Activated T-cell treated with anti-CD3 and anti-CD28 coated beads, Interleukin-2, amount 50 U/mL, for 4 hours (primary cell): Measurements from ENCODE around the gene PGM2. TPM values are rescaled to one million over a fixed set of nuclear protein-coding genes. Genes with fewer than 3 reads are reported as not detected.
"Not testable (repeated sequence)": the region's sequence is repeated elsewhere in the genome, so short reads cannot be mapped to it uniquely, and the experiment has no call there.

Experiments
- ATAC-seq, 2 donors: fragments of 200-7000 bp; cut with Tn5 transposase; one replicate each; pipeline ENCODE4 v1.10.0; 2021
- DNase-seq: peaks from one replicate; pipeline ENCODE4 v3.0.0-alpha.2; 2020
- H3K27me3 Mint-ChIP-seq: one replicate; pipeline ENCODE4 v1.8.0; 2021; ENCODE audit warnings: low read depth, mixed read lengths
- H3K36me3 Mint-ChIP-seq: one replicate; pipeline ENCODE4 v1.8.0; 2022; ENCODE audit warnings: mixed read lengths; ENCODE audit not compliant: insufficient read depth
- H3K4me1 Mint-ChIP-seq: one replicate; pipeline ENCODE4 v1.8.0; 2021; ENCODE audit warnings: low read depth, mixed read lengths
- H3K4me3 Mint-ChIP-seq: one replicate; pipeline ENCODE4 v1.8.0; 2021; ENCODE audit warnings: mild to moderate bottlenecking, moderate library complexity, mixed read lengths
- H3K9me3 Mint-ChIP-seq: one replicate; pipeline ENCODE4 v1.8.0; 2021; ENCODE audit warnings: mixed read lengths
- total RNA-seq, 3 donors: library from RNA; stranded (reverse); gene quantifications; one replicate each; pipeline ENCODE4 v1.2.1, GENCODE V29; 2021

PGM2 gene
- 10 to 100 TPM; 43.2 to 53.2 (median 49.7) TPM for total RNA-seq

DNA sequence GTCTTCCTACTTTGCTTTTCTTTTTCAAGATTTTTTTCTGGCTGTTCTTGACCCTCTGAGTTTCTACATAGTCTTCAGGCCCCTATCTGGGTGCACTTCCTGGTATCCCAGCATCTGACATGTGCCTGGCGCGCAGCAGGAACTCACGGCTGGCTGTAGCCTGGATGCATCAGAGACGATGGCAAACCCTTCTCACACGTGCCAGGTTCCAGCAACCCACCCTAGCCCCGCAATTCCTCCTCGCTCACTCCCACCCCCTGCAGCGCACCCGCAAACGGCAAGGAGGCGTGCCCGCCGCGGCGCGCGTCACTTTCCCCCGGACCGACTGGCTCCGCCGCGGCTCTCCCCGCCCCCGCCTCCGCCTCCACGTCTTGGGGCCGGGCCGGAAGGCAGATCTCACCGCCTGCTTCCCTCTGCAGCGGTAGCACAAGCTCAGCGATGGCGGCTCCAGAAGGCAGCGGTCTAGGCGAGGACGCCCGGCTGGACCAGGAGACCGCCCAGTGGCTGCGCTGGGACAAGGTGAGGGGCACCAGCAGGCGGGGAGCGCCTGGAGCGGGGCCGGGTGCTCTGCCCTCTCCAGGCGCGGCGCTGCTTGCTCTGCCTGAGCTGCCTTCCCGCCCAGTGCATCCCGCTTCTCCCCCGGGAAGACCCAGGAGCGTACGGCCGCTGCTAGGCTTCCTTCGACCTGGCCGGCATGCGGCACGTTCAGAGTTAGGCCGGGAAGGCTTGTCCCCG lies at the start of gene PGM2:
PGM2 (plus strand) TSS at position 392 of the 735 bp plus-strand sequence; CDS start at position 439, 47 bp downstream.
- H3K9me3 Mint-ChIP-seq, result no peaks in the 10 kb centered on the region
- peaks cover 34% of the 10 kb centered on the region for H3K4me1 Mint-ChIP-seq
- peak; percentile 89 for DNase-seq
- H3K36me3 Mint-ChIP-seq, result peaks cover 20% of the 10 kb centered on the region
- peak; percentile 98 to 99 for ATAC-seq
- H3K4me3 Mint-ChIP-seq, result peak within 1 kb of the TSS; percentile 97
- no peaks in the 10 kb centered on the region for H3K27me3 Mint-ChIP-seq

DNA sequence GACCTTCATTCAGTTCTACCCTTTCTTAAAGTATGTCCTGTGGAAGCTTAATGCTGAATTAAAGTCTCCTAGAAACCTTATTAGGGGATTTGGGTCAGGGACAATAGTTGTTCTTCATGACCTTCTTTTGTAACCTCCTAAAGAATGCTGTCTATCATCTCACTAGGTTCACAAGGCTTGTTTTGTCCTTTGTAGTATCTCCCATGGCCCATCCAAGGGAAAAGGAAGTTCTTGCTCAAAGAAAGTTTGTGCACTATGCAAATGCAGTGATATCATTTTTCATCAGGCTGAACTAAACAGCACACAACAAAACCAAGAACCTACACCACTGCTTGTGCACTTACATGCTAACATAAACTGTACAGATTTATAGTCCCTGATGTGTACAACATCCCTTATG lies 46.6 kb upstream of the PGM2 start:
- Mint-ChIP-seq H3K9me3 (peaks cover 10% of the 10 kb centered on the region), H3K27me3 (no peaks in the 10 kb centered on the region), H3K4me3 (no peak overlapping the region), H3K4me1 (peaks cover 21% of the 10 kb centered on the region), H3K36me3 (peaks cover 2% of the 10 kb centered on the region)
- DNase-seq, result no peak
- no peak for ATAC-seq

DNA sequence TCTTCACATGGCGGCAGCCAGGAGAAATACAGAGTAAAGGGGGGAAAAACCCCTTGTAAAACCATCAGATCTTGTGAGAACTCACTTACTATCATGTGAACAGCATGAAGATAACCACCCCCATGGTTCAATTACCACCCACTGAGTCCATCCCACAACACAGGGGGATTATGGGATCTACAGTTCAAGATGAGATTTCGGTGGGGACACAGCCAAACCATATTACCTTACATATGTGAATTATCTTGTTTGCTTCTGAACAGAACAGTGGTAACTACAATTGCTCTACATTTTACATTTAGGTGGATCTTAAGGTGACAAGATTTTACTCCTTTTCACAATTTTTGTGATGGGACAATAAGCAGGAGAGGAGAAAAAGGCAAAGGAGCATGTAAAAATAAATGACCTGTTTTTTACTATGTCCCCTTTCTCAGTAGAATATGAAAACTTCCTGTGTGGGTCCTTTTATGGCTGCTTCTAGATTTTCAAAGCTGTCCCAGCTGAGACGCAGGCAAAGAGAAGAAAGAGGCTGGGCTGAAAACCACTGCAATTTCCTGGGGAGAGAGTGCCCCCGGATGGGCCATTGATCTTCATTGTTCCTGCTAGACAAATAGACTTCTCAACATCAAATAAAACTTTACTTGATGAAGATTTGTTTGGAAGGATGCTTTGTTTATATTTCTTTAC lies 45.9 kb upstream of the PGM2 start:
- peak in 1 of 2 donors; percentile 61 for ATAC-seq
- Mint-ChIP-seq H3K9me3 (peaks cover 10% of the 10 kb centered on the region), H3K4me1 (peaks cover 21% of the 10 kb centered on the region), H3K27me3 (no peaks in the 10 kb centered on the region), H3K36me3 (peaks cover 2% of the 10 kb centered on the region), H3K4me3 (no peak overlapping the region)
- DNase-seq, result peak; percentile 26

DNA sequence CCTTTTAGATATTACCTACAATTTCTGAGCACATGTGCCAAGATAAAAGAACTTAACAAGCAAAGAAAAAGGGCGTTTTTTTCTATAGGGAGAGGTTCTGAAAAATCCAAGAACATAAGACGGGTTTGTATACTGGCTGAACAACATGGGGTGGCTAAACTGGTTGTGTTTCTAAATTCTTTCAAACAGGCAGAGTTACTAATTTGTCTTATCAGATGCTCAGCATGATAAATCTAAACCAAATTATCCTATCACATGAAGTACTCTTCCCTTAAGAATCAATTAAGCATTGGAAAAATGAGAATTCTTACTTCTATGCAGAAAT lies 45.4 kb upstream of the PGM2 start:
- H3K36me3 Mint-ChIP-seq, result peaks cover 2% of the 10 kb centered on the region
- H3K4me1 Mint-ChIP-seq, result peaks cover 21% of the 10 kb centered on the region
- no peaks in the 10 kb centered on the region for H3K27me3 Mint-ChIP-seq
- DNase-seq (no peak), ATAC-seq (no peak)
- H3K9me3 Mint-ChIP-seq, result peaks cover 10% of the 10 kb centered on the region
- no peak overlapping the region for H3K4me3 Mint-ChIP-seq

DNA sequence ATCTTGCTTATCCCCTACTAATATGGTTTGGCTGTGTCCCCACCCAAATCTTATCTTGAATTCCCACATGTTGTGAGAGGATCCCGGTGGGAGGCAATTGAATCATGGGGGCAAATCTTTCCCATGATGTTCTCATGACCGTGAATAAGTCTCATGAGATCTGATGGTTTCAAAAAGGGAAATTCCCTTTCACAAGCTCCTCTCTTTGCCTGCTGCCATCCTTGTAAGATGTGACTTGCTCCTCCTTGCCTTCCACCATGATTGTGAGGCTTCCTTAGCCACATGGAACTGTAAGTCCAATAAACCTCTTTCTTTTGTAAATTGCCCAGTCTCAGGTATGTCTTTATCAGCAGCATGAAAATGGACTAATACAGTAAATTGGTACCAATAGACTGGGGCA lies 40.2 kb upstream of the PGM2 start:
- H3K9me3 Mint-ChIP-seq, result peaks cover 12% of the 10 kb centered on the region
- not testable (repeated sequence) for H3K4me1 Mint-ChIP-seq, H3K27me3 Mint-ChIP-seq, DNase-seq, H3K36me3 Mint-ChIP-seq, ATAC-seq, H3K4me3 Mint-ChIP-seq

DNA sequence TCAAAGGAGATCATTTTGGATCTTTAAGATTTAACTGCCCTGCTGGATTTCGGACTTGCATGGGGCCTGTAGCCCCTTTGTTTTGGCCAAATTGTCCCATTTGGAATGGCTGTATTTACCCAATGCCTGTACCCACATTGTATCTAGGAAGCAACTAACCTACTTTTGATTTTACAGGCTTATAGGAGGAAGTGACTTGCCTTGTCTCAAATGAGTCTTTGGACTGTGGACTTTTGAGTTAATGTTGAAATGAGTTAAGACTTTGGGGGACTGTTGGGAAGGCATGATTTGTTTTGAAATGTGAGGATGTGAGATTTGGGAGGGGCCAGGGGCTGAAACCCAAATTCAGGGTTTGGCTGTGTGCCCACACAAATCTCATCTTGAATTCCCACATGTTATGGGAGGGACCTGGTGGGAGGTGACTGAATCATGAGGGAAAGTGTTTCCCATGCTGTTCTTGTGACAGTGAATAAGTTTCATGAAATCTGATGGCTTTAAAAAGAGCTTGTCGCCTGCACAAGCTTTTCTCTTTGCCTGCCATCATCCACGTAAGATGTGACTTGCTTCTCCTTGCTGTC lies 38.5 kb upstream of the PGM2 start:
- not testable (repeated sequence) for H3K9me3 Mint-ChIP-seq, H3K27me3 Mint-ChIP-seq, H3K4me3 Mint-ChIP-seq, DNase-seq, ATAC-seq, H3K4me1 Mint-ChIP-seq, H3K36me3 Mint-ChIP-seq

DNA sequence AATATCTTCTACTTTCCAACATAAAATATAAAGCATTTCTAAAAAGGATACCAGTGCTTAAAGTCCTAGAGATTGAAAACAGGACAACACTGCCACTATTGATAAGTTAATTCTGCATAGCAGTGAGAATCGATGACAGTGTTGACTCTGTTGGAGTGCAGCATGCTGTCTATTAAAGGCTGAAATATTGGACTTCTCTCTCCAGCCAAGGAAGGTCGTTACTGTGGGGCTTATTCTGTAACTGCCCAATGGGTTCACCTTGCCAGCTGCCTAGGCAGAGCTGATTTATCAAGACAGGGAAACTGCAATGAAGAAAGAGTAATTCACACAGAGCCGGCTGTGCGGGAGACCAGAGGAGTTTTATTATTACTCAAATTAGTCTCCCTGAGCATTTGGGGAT lies 37.7 kb upstream of the PGM2 start:
- Mint-ChIP-seq H3K4me3 (no peak overlapping the region), H3K27me3 (peaks cover 2% of the 10 kb centered on the region), H3K9me3 (peaks cover 9% of the 10 kb centered on the region), H3K36me3 (peaks cover 2% of the 10 kb centered on the region), H3K4me1 (no peaks in the 10 kb centered on the region)
- no peak for ATAC-seq
- DNase-seq, result no peak

DNA sequence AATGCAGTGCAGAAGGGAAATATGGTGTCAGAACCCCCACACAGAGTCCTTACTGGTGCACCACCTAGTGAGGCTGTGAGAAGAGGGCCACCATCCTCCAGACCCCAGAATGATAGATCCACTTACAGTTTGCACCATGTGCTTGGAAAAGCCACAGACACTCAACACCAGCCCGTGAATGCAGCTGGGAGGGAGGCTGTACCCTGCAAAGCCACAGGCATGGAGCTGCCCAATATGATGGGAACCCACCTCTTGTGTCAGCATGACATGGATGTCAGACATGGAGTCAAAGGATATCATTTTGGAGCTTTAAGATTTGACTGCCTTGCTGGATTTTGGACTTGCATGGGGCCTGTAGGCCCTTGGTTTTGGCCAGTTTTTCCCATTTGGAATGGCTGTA lies 34.2 kb upstream of the PGM2 start:
- Mint-ChIP-seq H3K27me3 (peaks cover 6% of the 10 kb centered on the region), H3K4me1 (no peaks in the 10 kb centered on the region), H3K4me3 (no peak overlapping the region), H3K9me3 (peaks cover 9% of the 10 kb centered on the region), H3K36me3 (peaks cover 2% of the 10 kb centered on the region)
- ATAC-seq (no peak), DNase-seq (no peak)

DNA sequence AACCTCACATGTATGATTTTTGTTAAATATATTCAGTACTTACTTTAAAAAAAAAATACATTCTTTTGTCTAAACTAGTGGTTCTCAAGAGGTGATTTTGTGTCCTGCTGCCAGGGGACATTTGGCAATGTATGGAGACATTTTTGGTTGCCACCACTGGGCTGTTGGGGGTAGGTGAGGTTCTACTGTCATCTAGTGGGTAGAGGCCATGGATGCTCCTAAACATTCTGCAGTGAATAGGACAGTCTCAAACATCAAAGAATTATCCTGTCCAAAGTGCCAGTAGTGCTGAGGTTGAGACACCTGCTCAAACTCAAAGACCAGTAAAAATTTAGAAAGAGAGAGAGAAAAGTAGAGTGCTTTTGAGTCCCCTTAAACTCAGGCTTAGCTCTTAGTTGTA lies 32.9 kb upstream of the PGM2 start:
- Mint-ChIP-seq H3K36me3 (peaks cover 2% of the 10 kb centered on the region), H3K27me3 (peaks cover 6% of the 10 kb centered on the region), H3K4me1 (no peaks in the 10 kb centered on the region), H3K9me3 (peaks cover 9% of the 10 kb centered on the region), H3K4me3 (no peak overlapping the region)
- DNase-seq, result no peak
- no peak for ATAC-seq

DNA sequence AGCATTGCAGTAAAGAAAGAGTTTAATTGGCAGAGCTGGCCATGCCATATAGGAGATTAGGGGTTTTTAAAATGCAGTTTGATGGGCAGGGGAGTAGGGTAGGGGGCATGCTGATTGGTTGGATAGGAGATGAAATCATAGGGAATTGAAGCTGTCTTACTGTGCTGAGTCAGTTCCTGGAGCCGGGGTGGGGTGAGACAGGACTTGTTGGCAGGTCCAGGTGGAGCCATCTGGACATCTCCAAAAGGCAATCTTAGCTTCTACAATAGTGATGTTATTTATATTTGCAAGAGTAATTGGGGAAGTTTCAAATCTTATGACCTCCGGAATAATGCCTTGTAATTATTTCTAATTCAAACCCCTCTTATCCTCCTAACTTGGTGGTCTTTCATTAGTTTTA lies 32.4 kb upstream of the PGM2 start:
- DNase-seq (no peak), ATAC-seq (no peak)
- Mint-ChIP-seq H3K36me3 (peaks cover 2% of the 10 kb centered on the region), H3K4me1 (no peaks in the 10 kb centered on the region), H3K9me3 (peaks cover 9% of the 10 kb centered on the region), H3K27me3 (peaks cover 6% of the 10 kb centered on the region), H3K4me3 (no peak overlapping the region)

DNA sequence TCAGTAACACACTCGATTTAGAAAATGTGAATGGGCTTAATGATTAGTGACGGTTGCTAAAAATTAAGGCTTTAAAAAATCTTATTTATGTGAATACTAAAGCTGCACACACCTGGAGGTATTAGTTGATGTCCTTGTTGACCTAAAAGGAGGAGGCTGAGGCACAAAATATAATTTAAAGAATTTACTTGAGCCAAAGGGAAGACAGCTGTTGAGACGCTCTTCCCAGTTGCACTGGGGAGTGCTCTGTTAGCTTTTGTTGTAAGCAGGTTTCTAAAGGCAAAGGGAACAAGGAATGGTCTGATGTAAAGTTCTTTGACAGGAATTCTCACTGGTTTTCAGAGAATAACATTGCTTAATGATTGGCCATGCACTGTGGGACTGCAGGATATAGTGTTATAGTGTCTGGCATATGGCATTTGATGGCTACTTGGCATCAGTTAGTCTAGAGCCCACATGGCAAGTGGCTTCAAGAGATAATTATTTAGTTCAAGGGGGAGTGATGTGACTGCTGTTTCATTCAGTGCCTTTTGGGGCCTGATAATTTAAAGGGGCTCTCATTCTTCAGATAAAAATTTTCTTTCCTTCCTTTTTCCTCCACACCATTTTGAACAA lies 30.8 kb upstream of the PGM2 start:
- no peak overlapping the region for H3K4me3 Mint-ChIP-seq
- DNase-seq, result no peak
- H3K36me3 Mint-ChIP-seq, result peaks cover 2% of the 10 kb centered on the region
- no peak for ATAC-seq
- H3K27me3 Mint-ChIP-seq, result peaks cover 6% of the 10 kb centered on the region
- no peaks in the 10 kb centered on the region for H3K4me1 Mint-ChIP-seq
- peaks cover 9% of the 10 kb centered on the region for H3K9me3 Mint-ChIP-seq

DNA sequence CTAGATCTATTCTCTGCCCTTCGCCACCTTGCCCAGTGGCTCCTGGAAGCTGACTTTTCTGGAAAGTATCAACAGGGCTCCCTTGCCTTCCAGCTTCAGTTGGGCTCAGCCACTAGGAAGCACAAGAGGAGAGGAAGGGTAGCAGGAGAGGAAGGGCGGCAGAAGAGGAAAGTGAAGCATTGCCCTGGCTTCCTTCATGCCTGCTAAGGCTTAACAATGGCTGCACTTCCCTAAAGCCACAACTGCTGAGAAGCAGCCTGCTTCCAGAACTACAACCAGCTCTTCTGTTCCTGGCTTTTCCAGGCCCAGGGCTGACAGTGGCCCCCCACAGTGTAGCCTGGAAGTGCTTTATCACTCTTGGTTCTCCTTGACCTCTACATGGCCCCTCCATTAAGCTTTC lies 29.1 kb upstream of the PGM2 start:
- H3K27me3 Mint-ChIP-seq, result peaks cover 4% of the 10 kb centered on the region
- no peak for ATAC-seq

DNA sequence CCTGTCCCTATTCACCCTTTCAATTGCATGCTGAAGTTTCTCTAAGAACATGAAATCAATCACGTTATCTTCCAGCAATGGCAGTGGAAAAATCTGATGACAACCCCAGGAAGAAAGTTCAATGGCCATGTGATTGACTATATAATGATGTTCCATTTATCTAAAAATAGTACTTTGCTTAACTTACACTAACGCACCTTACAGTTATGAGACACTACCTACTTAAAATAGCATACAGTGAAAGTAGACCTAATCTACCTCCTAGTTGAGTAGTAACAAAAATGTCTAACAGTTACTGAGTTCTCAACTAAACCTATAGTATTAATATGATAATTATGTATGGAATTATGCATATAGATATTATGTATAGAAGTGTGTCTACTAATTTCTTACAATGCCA lies 28.6 kb upstream of the PGM2 start:
- Mint-ChIP-seq H3K9me3 (no peaks in the 10 kb centered on the region), H3K4me1 (no peaks in the 10 kb centered on the region), H3K27me3 (peaks cover 4% of the 10 kb centered on the region), H3K4me3 (no peak overlapping the region), H3K36me3 (no peaks in the 10 kb centered on the region)
- DNase-seq (no peak), ATAC-seq (no peak)

More for the DNA sequence above, 29.1 kb upstream of the PGM2 start:
- no peak for DNase-seq
- no peaks in the 10 kb centered on the region for H3K4me1 Mint-ChIP-seq
- no peak overlapping the region for H3K4me3 Mint-ChIP-seq
- no peaks in the 10 kb centered on the region for H3K9me3 Mint-ChIP-seq
- H3K36me3 Mint-ChIP-seq, result no peaks in the 10 kb centered on the region

DNA sequence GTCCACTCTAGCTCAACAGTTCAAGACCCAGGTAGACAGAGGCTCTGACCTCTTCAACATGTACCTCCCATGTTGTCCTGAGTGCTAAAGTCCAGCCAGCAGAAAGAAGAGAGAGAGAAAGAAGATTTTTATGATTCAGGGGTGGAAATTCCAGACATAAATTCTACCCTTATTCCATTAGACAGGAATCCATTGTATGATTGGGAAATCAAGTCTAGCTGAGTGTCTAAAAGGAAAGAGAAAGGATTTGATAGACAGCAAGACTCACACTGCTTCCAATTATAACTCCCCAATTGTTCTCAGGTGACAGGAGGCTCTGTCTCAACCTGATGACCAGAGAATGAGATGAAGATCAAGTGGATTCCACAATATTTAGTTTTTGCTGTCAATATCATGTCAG lies 27.9 kb upstream of the PGM2 start:
- DNase-seq, result no peak

More for the DNA sequence above, 27.9 kb upstream of the PGM2 start:
- Mint-ChIP-seq H3K4me1 (no peaks in the 10 kb centered on the region), H3K36me3 (no peaks in the 10 kb centered on the region), H3K27me3 (peaks cover 4% of the 10 kb centered on the region), H3K9me3 (no peaks in the 10 kb centered on the region), H3K4me3 (no peak overlapping the region)
- ATAC-seq, result no peak
